ENCODE results near the gene MYO15B.
A peak's percentile ranks its signal among the peaks of the same experiment; 100 is the strongest.

MYO15B gene

GRCh38 chr17:75641343-75641742, 53.7 kb downstream of the MYO15B start:
- DNase-seq = no peak

- peak in 1 of 3 donors; percentile 13 for DNase-seq
These were observed 54.7 kb downstream of the MYO15B start for GRCh38 chr17:75642182-75642783.

GRCh38 chr17:75642784-75643642, 55.4 kb downstream of the MYO15B start:
- no peak for DNase-seq

GRCh38 chr17:75643643-75644017, 56.0 kb downstream of the MYO15B start:
- no peak for DNase-seq

- DNase-seq = no peak
These were observed 57.9 kb downstream of the MYO15B start for GRCh38 chr17:75645501-75645888.

- peak; percentile 55 to 63 (median 57) for DNase-seq
These were observed 58.5 kb downstream of the MYO15B start for GRCh38 chr17:75645889-75646637.

- DNase-seq = no peak
These were observed 59.0 kb downstream of the MYO15B start for GRCh38 chr17:75646638-75646992.

GRCh38 chr17:75647061-75647460, 59.5 kb downstream of the MYO15B start:
- no peak for DNase-seq

- DNase-seq = no peak
These were observed 60.3 kb downstream of the MYO15B start for GRCh38 chr17:75647921-75648320.

GRCh38 chr17:75649687-75650086, 62.1 kb downstream of the MYO15B start:
- no peak for DNase-seq

GRCh38 chr17:75650874-75651273, 63.3 kb downstream of the MYO15B start:
- DNase-seq = no peak

- DNase-seq = no peak
These were observed 64.7 kb downstream of the MYO15B start for GRCh38 chr17:75652341-75652740.

GRCh38 chr17:75652934-75653549, 65.4 kb downstream of the MYO15B start:
- peak; percentile 36 to 42 (median 37) for DNase-seq

GRCh38 chr17:75654176-75654575, 66.6 kb downstream of the MYO15B start:
- no peak for DNase-seq

- DNase-seq = no peak
These were observed 70.6 kb downstream of the MYO15B start for GRCh38 chr17:75658237-75658636.

- no peak for DNase-seq
These were observed 73.9 kb downstream of the MYO15B start for GRCh38 chr17:75661531-75661930.

- no peak for DNase-seq
These were observed 74.9 kb downstream of the MYO15B start for GRCh38 chr17:75662511-75662910.

- no peak for DNase-seq
These were observed 76.5 kb downstream of the MYO15B start for GRCh38 chr17:75664099-75664549.

GRCh38 chr17:75665981-75666380, 78.4 kb downstream of the MYO15B start:
- DNase-seq = no peak

GRCh38 chr17:75666959-75667790, 79.6 kb downstream of the MYO15B start, which contains the start of the genes RECQL5 and SAP30BP:
Gene RECQL5, minus strand, starts transcription at chr17:75667154. Its CDS starts 597 bp downstream, at chr17:75666557.
Gene SAP30BP, plus strand, starts transcription at chr17:75667338. Its CDS starts 35 bp downstream, at chr17:75667373.
- DNase-seq = peak; percentile 99

- no peak for DNase-seq
These were observed 80.2 kb downstream of the MYO15B start for GRCh38 chr17:75667825-75668224.

- no peak for DNase-seq
These were observed 80.9 kb downstream of the MYO15B start for GRCh38 chr17:75668489-75668888.
